Fibroblast of peridontal ligament (primary cell): ENCODE results near the gene DMBT1.

Source experiments
- DNase-seq: peaks from one replicate; pipeline ENCODE4 v3.0.0-alpha.2; 2010; ENCODE audit errors: extremely low read depth

The DMBT1 gene

DNA sequence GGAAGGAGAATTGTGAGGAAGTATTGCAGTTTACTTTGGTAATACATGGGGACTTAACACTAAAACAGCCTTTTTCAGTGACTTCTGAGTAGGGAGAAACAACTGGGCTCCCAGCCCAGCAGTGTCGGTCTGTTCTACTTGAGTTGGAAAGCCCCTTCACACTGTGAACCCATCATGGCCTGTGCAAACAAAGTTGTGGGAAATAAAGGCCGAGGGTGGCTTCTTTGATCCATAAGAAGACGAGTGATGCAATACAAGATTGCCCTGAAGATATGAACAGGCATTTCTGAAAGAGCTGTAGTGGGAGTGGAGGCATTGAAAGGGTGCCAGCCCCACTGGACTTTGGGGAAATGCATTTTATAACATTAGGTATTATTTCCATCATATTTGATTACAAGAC, 110.8 kb downstream of the DMBT1 start:
- no peak for DNase-seq

DNA sequence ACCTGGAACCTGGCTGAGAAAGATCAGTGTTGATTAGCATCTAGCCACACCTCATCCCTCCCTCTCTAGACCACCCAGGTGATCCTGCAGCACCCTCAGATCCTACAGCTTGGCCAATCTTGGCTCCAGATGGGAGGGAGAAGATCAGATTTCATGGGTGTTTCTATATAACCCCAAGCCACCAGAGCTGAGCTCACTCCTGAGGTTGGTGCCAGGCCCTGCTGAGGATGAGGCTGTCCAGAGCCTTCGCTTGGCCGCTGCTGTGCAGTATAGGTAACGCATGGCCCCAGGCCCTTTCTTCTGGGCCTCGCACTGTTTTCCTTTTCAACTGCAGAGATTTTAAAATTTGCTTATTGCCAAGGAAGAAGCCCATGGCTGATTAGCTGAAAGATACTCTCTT, 112.1 kb downstream of the DMBT1 start:
- no peak for DNase-seq

DNA sequence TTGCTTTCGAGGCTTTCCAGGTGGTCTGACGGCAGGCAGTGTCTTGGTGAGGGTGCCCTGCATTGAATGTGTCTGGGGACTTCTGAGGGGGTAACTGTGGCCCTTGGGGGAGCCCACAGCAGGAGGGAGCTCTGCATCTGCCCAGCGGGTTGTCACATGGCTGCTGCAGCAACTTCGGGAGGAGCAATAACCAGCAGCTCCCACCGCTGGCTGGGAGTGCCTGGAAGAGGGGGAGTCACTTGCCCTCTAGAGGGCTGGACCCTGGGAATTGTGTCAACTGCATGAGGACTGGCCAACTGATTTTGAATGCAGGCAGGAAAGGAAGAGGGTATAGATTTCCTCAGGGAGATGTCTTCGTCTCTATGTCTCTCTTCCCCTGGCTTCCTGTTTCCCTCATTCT, 112.7 kb downstream of the DMBT1 start:
- no peak for DNase-seq

DNA sequence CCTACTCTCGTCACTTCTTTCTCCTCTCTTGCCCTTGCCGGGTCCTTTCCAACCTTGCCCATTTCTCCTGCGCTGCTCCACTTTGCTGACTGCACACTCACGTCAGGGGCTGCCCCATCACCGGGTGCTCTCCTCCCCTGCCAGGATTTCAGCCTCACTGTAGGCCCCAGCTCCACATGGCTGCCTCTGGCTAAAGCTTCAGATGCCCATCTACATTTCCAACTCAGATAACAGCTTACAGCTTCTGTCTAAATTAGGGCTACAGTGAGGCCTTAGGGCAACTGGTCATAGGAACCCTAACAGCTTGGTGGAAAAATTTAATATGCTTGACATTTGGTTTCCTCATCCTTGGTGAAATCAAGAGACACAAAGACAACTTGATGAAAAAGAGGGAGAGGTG, 113.2 kb downstream of the DMBT1 start:
- DNase-seq = no peak

DNA sequence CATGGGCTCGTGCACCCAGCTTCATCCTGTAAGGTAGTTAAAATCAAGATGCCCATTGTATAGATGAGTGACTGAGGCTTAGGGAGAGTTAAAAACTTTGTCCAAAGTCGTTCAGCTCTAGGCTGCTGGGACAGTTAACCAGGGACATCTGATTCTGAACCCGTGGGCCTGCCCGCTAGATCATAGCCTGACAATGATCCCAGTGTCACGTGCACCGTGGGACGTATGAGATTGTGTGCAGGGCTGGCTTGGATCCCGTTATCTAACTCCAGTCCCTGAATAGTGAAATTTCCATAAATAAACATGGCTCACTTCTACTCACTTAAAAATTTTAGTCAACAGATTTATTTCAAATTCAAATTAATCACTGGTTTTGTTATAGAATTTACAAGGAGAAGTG, 114.2 kb downstream of the DMBT1 start:
- no peak for DNase-seq

DNA sequence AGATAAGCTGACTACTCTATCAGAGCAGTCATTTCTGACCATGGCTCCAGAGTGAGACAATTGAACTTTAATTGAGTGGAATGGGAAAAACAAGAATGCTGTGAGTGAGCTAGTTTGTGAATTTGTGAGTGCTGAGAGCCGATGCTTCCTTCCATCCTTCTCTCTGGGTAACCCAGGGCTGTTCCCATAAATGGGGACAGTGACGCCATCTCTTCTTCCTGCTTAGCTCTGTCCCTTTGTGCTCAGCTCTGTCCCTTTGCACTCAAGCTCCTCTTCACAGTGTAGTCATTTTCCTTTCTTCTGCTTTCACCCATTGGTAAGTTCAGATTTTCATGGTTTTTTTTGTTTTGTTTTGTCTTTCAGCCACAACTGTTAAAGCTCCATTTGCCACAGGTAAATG, 114.7 kb downstream of the DMBT1 start:
- DNase-seq = no peak

DNA sequence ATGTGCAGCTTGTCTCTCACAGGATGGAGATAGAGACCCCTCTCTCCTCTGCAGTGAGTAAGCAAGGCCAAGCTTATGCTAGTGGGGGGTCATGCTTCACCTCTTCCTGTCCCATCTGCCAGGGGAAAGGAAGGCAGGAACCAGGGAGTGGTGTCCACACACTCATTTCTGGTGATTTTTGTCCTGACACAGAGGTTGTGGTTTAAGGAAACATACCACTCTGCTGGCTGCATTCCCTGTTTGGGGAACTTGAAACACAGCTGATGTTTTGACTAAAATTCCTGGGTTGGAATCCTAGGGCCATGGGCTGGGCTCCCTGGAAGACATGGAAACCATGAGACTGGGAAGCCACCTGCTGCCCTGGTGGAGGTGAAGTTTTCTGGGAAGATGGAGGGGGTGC, 117.7 kb downstream of the DMBT1 start:
- DNase-seq = no peak

DNA sequence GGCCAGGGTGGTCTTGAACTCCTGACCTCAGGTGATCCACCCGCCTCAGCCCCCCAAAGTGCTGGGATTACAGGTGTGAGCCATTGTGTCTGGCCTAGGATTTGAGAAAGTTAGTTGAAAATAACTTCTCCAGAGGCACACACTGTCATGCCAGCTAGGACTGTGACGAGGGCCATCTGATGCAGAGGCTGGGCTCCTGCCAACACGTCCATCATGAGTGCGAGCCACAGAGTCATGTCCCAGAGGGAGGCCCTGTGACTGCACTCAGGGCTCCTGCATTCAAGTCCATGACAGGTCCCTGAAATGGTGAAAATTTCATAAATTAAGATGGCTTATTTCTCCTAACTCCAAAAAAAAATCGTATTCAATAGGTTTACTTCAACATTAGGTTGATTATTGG, 122.0 kb downstream of the DMBT1 start:
- DNase-seq = no peak

DNA sequence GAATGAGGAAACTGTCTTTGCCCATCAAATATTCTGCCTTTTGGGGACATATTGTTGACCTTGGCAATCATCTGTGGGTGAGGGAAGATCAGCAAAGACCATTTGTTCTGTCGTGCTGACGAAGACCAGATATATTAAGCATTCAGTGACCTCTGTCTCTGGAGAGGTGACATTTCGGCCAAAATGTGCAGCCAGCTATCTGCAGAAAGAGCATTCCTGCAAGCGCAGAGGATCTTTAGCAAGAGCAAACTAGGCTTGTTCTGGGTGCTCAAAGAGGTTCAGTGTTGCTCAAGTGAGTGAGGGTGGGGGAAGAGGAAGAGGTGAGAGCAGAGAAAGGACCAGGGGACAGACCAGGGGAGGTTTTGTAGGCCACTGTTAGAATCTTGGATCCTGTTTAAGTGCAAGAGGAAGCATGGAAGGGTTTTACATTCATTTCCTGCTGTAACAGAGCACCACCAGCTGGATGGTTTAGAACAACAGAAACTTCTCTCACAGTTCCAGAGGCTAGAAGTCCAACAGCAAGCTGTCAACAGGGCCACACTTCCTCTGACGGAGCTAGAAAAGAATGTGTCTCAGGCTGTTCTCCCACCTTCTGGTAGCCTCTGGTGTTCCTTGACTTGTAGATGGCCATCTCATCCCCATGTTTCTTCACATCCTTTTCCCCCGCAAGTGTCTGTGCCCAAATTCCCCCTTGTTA, 127.9 kb downstream of the DMBT1 start:
- DNase-seq = no peak

DNA sequence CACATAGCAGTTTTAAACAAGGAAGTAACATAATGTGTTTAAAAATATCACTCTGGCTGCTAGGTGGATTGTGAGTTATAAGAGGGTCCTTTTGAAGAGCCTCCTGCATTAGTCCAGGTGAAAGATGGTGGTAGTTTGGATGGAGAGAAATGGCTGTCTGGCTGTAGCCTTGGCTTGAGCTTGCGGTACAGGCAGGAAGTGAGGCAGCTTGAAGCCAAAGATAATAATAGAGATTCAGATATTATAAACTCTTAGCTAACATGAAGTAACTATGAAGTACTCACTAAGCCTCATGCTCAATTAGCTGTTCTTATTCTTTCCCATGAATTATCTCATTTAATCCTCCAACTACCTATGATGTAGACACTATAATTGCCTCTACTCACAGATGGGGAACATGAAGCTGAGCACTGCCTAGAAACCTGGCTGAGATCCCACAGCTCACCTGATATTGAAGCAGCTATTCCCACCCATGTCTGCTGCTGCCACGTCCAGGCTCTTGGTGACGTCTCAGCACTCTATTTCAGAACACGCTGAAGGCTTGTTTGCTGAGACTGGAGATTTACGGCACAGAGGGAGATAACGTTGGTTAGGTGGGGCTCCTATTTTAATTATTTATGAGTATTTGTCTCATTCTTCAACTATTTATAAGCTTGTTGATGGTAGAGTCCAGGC, 128.7 kb downstream of the DMBT1 start:
- DNase-seq = no peak

DNA sequence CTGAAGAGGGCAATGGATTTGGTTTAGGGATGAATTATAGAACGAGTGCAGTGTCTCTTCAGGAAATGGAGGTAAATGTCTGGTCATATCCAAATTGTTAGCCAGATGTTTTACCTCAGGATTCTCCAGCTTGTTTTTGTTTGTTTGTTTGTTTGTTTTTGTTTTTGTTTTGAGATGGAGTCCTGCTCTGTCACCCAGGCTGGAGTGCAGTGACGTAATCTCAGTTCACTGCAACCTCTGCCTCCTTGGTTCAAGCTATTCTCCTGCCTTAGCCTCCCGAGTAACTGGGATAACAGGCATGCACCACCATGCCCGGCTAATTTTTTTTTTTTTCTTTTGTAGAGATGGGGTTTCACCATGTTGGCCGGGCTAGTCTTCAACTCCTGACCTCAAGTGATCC, 132.2 kb downstream of the DMBT1 start:
- no peak for DNase-seq
